ENCODE data around the gene INPP1. TPM values are rescaled to one million over a fixed set of nuclear protein-coding genes. Genes with fewer than 3 reads are reported as not detected.

The INPP1 gene
- total RNA-seq, 6 experiments from 2014 or later, result 13.9 to 22.0 (median 14.7) TPM

- H3K9me3 ChIP-seq, result no peaks in the 10 kb centered on the region
- WGBS (ENCODE audit: insufficient coverage, low coverage, low lambda C conversion rate, missing lambda C conversion rate), result 10% methylated on average over 3 of the region's 54 CpGs
- peak overlapping the region; percentile 56 to 76 (median 62) for H3K4me3 ChIP-seq
- TF ChIP-seq POLR2A (IDR thresholded peaks at IDR 0.05), result peak; percentile 31
- no peak for TF ChIP-seq CTCF (IDR thresholded peaks at IDR 0.05)
- peaks cover 0 to 8% (median 0%) of the 10 kb centered on the region in 4 donors for H3K4me1 ChIP-seq
- ATAC-seq, result peak; percentile 50 to 66 (median 64)
- H3K27ac ChIP-seq, result peak overlapping the region; percentile 11 to 57 (median 24)
- no peaks in the 10 kb centered on the region for H3K36me3 ChIP-seq
- H3K27me3 ChIP-seq, result no peaks in the 10 kb centered on the region
- peak; percentile 52 to 65 (median 54) for DNase-seq
- intact Hi-C loops (cut with DNase I), result no loop called here
Observed at GRCh38 chr2:190408538-190409271, 65.3 kb downstream of the INPP1 start.

- Histone ChIP-seq H3K27me3 (no peaks in the 10 kb centered on the region), H3K9me3 (no peaks in the 10 kb centered on the region), H3K36me3 (no peaks in the 10 kb centered on the region), H3K4me1 (peaks cover 0 to 8% (median 0%) of the 10 kb centered on the region in 4 donors), H3K27ac (no peak overlapping the region), H3K4me3 (no peak overlapping the region)
- ATAC-seq, result no peak
- intact Hi-C loops (cut with DNase I), result no loop called here
- 37% methylated on average over 2 of the region's 2 CpGs for WGBS (ENCODE audit: insufficient coverage, low coverage, low lambda C conversion rate, missing lambda C conversion rate)
- no peak for DNase-seq
- no peak for TF ChIP-seq CTCF (IDR thresholded peaks at IDR 0.05)
- TF ChIP-seq POLR2A (IDR thresholded peaks at IDR 0.05), result no peak
Observed at GRCh38 chr2:190409616-190410015, 66.2 kb downstream of the INPP1 start.

GRCh38 chr2:190410166-190410565, 66.8 kb downstream of the INPP1 start:
- intact Hi-C loops (cut with DNase I), result no loop called here
- TF ChIP-seq POLR2A (IDR thresholded peaks at IDR 0.05), result no peak
- no peak for TF ChIP-seq CTCF (IDR thresholded peaks at IDR 0.05)
- no peaks in the 10 kb centered on the region for H3K36me3 ChIP-seq
- ATAC-seq (no peak), DNase-seq (no peak)
- H3K9me3 ChIP-seq, result no peaks in the 10 kb centered on the region
- no peak overlapping the region for H3K27ac ChIP-seq
- no peaks in the 10 kb centered on the region for H3K27me3 ChIP-seq
- 83% methylated on average over 3 of the region's 3 CpGs for WGBS (ENCODE audit: insufficient coverage, low coverage, low lambda C conversion rate, missing lambda C conversion rate)
- no peak overlapping the region for H3K4me3 ChIP-seq
- peaks cover 0 to 8% (median 0%) of the 10 kb centered on the region in 4 donors for H3K4me1 ChIP-seq

- Histone ChIP-seq H3K9me3 (no peaks in the 10 kb centered on the region), H3K4me3 (no peak overlapping the region), H3K36me3 (no peaks in the 10 kb centered on the region), H3K4me1 (peaks cover 0 to 8% (median 0%) of the 10 kb centered on the region in 4 donors), H3K27me3 (no peaks in the 10 kb centered on the region), H3K27ac (no peak overlapping the region)
- ATAC-seq, result no peak
- no peak for DNase-seq
- WGBS (ENCODE audit: insufficient coverage, low coverage, low lambda C conversion rate, missing lambda C conversion rate), result 52% methylated on average over 3 of the region's 3 CpGs
- TF ChIP-seq POLR2A (IDR thresholded peaks at IDR 0.05) (no peak), CTCF (IDR thresholded peaks at IDR 0.05) (no peak)
- intact Hi-C loops (cut with DNase I), result no loop called here
Observed at GRCh38 chr2:190412966-190413365, 69.6 kb downstream of the INPP1 start.

Data from right lobe of liver (tissue), 6 donors.